ENCODE measurements around the gene INPP5A.

The INPP5A gene

DNA sequence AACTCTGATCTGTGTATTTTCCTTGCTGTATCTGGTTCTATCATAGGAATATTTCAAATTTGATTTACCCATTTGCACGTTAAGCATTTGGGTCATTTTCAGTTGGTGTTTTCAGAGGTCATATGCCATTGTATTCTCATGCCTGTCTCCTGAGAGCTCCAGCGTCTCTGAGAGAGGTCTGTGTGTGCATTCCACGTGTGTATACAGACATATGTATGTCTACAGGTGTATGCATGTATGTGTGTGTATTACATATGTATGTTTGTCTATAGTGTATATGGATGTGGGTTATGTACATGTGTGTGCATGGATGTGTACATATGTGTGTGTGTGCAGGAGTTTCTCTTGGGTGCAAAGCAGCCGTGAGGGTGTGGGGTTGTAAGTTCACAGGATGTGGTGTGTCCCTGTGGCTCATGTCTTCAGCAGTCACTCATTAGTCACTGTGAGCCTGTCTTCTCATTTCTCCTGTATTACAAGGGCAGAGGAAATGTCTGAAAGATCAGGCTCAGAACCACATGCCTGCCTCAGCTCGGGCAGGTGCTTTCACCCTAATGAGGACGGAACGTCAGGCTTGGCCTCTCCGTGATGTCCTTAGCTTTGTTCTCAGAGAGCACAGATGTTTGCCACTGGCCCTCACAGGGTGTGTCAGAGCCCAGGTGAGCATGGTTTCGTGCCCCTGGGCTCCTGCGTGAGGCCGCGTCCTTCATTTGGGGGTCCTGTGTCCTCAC, 146.7 kb downstream of the INPP5A start:
- DNase-seq = peak; percentile 26

DNA sequence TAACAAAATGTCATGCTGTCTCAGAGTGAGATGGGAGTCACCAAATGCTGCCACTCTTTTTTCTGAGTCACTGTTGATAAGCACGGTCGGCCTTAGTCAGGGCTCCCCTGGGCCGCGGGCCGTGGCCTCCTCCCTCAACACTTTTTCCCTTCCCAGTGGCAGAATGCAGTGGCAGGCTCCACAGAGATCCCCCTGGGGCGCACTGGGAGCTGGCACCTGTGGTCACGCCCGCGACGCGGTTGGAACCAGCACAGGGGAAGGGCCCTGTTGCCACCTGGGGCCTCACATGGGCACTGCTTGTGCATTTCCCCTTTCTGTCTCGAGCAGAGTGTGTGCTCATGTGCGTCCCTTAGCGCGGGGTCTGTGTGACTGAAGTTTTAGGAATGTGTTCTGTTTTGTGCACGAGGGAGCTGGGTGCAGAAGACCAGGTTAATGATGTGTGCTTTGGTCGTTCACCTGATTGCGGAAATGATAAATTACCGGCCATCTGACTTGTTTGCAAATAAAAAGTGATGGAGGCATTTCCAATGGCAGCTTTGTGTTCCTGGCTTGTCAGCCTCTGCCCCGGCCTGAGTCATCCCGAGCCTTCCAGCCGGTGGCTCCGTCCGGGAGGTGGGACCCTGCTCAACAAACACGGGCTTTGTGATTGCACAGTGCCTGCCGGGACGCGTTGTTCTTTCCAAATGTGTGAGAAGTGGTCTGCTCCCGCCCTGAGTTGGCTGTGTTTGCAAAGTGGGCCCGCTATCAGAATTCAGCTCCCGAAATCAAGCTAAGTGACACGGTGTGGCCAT, 147.7 kb downstream of the INPP5A start:
- DNase-seq = no peak

DNA sequence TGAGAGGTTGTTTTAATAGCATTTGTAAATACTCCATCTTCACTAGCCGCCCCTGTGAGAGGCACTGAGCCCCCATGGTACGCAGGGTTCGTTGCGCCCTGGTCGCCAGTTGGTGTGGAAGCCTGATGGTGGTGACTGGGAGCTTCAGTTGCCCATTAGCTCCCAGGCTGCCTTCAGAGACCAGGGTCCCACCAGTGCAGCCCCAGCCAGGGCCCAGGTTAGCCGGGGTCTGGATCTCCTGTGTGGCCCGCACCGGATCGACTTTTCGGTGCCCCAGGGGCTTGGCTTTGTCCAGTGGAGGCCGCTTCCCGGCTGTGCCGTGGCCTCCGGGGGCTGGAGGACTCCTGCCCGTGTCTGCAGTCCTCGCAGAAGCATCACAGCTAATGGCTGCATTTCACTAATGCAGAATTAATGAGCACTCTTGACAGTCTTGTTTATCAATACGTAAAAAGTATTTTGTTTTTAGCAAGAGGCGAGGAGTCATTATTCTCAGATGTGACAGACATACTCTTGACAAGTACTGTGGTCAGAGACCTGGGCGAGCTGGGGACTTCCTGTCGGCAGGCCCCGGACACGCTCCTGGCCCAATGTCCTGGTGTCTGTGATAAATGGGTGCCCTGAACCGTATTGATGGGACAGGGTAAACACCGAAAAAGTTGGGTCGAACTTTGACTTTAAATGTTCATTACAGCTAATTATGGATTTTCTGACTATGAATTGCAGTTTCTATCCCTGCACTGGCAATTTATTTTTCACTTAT, 148.5 kb downstream of the INPP5A start:
- no peak for DNase-seq

DNA sequence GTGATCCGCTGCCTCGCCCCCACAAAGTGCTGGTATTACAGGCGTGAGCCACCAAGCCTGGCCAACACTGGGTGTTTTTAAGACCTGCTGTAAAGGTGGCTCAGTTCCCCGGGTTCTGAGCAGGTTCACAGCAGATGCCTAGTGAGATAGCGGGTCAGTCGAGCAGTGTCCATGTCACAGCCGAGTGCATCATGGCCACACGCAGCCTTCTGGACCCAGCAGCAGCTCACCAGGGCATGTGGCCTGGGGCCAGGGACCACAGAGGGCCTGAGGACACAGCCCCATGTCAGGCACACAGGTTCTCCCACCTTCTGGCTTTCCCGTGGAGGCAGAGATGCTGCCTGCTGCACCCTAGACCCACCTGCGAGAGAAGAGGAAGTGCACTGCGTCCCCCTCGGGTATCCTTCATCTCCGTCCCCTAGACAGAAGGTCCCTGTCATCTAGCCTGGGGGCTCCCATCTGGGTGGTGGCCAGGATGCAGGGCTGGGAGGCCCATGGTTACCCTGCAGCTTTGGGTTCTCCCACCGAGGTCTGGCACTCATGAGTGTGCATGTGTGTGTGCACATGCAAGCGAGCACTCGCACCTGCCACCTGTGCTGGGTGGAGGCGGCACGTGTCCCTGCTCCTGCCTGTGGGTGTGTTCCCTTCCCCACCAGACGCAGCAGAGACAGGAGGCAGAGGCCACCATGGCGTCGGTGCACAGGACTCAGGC, 149.8 kb downstream of the INPP5A start:
- DNase-seq = no peak

DNA sequence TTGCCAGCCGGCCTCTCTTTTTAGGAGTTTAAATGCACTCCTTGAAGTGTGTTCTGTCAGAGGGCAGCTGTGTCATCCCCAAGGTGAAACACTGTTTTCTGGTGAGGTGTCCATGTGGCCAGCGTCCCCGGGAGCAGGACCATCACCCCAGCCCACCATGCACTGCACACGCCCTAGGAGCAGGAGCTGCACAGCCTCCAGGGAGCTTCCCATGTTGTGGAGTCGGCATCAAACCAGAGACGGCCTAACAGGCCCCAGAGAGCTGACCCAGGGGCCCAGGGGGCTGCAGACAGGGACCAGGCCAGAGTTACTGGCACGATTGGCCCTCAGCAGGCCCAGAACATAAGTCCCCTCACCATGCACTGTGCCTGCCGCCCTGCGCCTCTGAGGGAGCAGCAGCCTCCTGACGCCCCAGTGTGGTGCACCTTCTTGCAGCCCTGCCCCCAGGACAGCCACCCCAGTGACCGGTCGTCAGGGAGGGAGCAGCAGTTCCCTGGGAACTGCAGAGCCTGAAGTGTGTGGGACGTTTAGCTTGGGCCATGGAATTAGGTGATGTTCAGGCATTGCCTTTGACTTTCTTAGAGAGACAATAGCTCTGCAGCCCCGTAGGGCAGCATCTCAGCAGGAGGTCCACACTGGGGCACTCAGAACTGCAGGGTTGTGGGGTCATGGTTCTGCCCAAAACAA, 150.4 kb downstream of the INPP5A start:
- no peak for DNase-seq

GRCh38 chr10:132688580-132689420, 151.2 kb downstream of the INPP5A start:
- no peak for DNase-seq

- DNase-seq = no peak
Observed at GRCh38 chr10:132689721-132690360, 152.3 kb downstream of the INPP5A start.

- no peak for DNase-seq
Observed at GRCh38 chr10:132690401-132690800, 152.8 kb downstream of the INPP5A start.

GRCh38 chr10:132690821-132691610, 153.4 kb downstream of the INPP5A start:
- DNase-seq = no peak

DNA sequence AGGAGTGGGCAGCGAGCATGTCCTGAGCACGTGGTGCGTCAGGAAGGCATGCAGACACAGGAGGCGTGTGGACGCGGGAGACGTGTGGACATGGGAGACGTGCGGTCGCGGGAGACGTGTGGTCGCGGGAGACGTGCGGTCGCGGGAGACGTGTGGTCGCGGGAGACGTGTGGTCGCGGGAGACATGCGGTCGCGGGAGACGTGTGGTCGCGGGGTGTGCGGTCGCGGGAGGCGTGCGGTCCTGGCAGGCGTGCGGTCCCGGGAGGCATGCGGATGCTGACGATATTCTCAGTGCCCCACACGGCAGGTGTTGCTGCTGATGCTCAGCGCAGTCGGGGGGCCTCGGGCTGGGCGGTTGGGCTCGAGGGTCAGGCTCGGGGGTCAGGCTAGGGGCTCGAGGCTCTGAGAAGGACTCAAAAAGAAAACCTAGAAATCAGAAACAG, 154.1 kb downstream of the INPP5A start:
- DNase-seq = no peak

GRCh38 chr10:132692311-132692710, 154.7 kb downstream of the INPP5A start:
- no peak for DNase-seq

DNA sequence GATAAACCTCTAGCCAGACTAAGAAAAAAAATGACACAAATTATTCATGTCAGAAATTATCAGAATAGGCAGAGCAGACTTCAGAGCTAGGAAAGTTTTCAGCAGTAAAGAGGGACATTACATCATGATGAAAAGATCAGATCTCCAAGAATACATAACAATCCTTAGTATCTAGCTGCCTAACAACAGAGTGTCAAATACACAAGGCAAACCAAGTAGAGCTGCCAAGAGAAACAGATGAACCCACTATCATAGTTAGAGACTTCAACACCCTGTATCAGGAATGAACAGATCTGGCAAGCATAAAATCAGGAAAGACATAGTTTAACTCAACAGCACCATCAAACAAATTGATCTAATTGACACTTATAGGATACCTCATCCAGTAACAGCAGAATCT, 156.1 kb downstream of the INPP5A start:
- DNase-seq = no peak

GRCh38 chr10:132696204-132696603, 158.6 kb downstream of the INPP5A start:
- DNase-seq = no peak

DNA sequence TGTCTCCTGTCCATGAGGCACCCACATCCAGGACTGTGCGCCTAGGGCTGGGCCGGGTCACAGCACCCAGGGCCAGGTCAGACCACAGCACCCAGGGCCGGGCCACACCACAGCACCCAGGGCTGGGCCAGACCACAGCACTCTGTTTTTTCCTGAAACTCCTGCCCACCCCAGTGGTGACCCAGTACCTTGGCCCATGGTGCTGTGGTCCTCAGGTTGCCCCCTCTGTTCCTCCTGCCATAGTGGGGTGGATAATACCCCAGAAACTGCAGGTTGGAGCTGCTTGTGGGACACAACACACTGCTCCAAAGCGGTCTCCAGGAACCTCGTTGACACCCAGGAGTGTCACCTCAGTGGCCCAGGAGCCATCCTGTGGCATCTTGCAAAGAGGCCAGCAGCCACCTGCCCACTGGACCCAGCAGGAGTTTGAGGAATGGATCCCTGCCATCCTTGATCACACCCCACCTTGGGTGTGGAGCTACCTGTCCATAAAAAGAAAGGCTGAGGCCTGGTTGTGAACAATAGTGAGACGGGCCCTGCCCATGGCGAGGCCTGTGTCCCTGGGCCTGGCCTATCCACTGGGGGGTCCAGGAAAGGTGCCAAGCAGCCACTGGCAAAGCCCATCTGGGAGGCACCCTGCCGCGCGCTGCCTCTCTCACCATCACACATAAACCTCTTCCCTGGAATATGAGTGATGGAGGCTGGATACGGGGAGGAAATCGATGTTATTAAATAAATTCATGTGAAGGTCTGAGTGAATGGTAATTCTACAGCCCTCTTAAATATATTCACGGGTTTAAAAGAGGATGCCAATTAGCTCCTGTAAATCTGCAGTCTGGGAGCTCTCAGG, 159.4 kb downstream of the INPP5A start:
- no peak for DNase-seq

GRCh38 chr10:132697578-132698200, 160.1 kb downstream of the INPP5A start:
- DNase-seq = no peak

DNA sequence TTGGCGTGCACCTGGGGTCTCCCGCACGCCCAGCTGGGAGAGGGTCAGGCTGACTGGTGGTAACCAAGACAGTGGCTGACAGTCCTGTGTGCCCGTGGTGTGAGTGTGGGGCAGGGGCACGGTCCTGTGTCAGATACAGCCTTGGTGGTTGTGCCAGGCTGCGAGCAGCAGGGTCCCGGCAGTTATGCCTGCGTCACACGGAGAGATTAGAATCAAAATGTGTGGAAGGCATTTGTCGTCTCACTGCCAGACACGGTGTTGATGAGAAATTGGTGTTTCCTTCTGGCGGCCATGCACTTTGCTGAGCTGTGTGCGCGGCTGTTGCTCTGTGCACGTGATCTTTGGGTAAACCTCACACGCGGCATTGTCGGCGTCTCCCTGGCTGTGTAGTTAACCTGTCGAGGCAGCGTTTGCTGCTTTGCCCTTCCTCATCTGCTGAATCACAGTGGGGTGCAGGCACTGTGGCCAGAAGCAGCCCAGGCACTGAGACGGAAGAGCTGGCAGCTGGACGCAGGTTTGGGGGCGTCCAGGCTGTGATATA, 160.7 kb downstream of the INPP5A start:
- no peak for DNase-seq

- no peak for DNase-seq
Observed at GRCh38 chr10:132698761-132699391, 161.3 kb downstream of the INPP5A start.

Measured in CD4-positive, alpha-beta T cell treated with Interleukin-4 for 4 hours (primary cell).